OCI-LY3 (cell line): ENCODE results near the gene MGAT4A.

Experiments
- CTCF ChIP-seq: fragments of 200-600, 300-600 bp; sonication (generic); IDR thresholded peaks from 2 replicates; pipeline ENCODE4 v1.5.1; 2014; ENCODE audit warnings: antibody characterized with exemption, low read length, low read depth
- EZH2phosphoT487 ChIP-seq: fragments of 200-600 bp; shearing (Covaris generic); IDR thresholded peaks from 2 replicates; pipeline ENCODE4 v1.6.1; 2018; ENCODE audit warnings: antibody characterized with exemption, mixed run types, low read depth

- TF ChIP-seq CTCF (no peak), EZH2phosphoT487 (no peak)
Measured at GRCh38 chr2:98674233-98674964, 56.5 kb downstream of the MGAT4A start.
